HEK293 (cell line): ENCODE data around the gene ACMSD.

Experiments
- CTCF ChIA-PET: fragments of 350-600 bp; formaldehyde crosslinking; extraction: SDS; loops from one replicate; lab custom pipeline; 2021; ENCODE audit warnings: antibody characterized with exemption; lab: Yijun Ruan, JAX
- POLR2A ChIA-PET: fragments of 300-600 bp; formaldehyde crosslinking; extraction: SDS; loops from one replicate; lab custom pipeline; 2020; ENCODE audit warnings: antibody characterized with exemption, inconsistent platforms; lab: Yijun Ruan, JAX
- H3K27ac ChIP-seq: fragments of 200-500 bp; sonication (Bioruptor generic); 2 replicates; pipeline ENCODE4 v1.5.1; 2014; ENCODE audit warnings: low read depth, low read length, control low read depth, inconsistent platforms; ENCODE audit errors: extremely low read depth
- H3K36me3 ChIP-seq, 2 experiments: fragments of 200-500 bp in 1 of 2; sonication (Bioruptor generic) in 1 of 2; 1 replicate in 1 of 2; 2 replicates in 1 of 2; pipeline ENCODE4 v1.5.1; 2014 to 2017; ENCODE audit warnings: inconsistent platforms in 2 of 2, low read length in 2 of 2; ENCODE audit not compliant: control insufficient read depth in 2 of 2, insufficient read depth in 1 of 2
- H3K4me1 ChIP-seq: fragments of 200-500 bp; sonication (Bioruptor generic); 2 replicates; pipeline ENCODE4 v1.5.1; 2014; ENCODE audit warnings: mild to moderate bottlenecking, low read length, inconsistent platforms; ENCODE audit not compliant: control insufficient read depth, insufficient read depth
- H3K4me3 ChIP-seq: 2 replicates; pipeline ENCODE4 v1.5.1; 2011; ENCODE audit warnings: low read depth, mild to moderate bottlenecking, control low read depth, low read length, moderate library complexity
- H3K9me3 ChIP-seq: fragments of 200-500 bp; sonication (Bioruptor generic); 2 replicates; pipeline ENCODE4 v1.5.1; 2014; ENCODE audit warnings: low read depth, low read length, inconsistent platforms; ENCODE audit not compliant: control insufficient read depth, insufficient read depth
- GLI4 ChIP-seq: fragments of 450-650 bp; formaldehyde crosslinking; IDR thresholded peaks from 2 replicates; pipeline ENCODE4 v1.5.1; 2016; ENCODE audit warnings: missing biosample characterization, missing genetic modification characterization
- KLF10 ChIP-seq: fragments of 450-650 bp; IDR thresholded peaks from 2 replicates; pipeline ENCODE4 v1.5.1; 2018; ENCODE audit warnings: missing biosample characterization, mild to moderate bottlenecking, missing genetic modification characterization
- SCRT2 ChIP-seq: fragments of 450-650 bp; formaldehyde crosslinking; IDR thresholded peaks from 2 replicates; pipeline ENCODE4 v1.5.1; 2016; ENCODE audit warnings: missing biosample characterization, missing genetic modification characterization
- ZBTB7A ChIP-seq: fragments of 450-650 bp; formaldehyde crosslinking; IDR thresholded peaks from 2 replicates; pipeline ENCODE4 v1.5.1; 2016; ENCODE audit warnings: low read depth, missing biosample characterization, missing genetic modification characterization
- ZFHX2 ChIP-seq: fragments of 450-650 bp; formaldehyde crosslinking; conservative IDR thresholded peaks from 2 replicates; pipeline ENCODE4 v1.5.1; 2016; ENCODE audit warnings: missing biosample characterization, missing genetic modification characterization
- ZNF169 ChIP-seq: fragments of 450-650 bp; formaldehyde crosslinking; IDR thresholded peaks from 2 replicates; pipeline ENCODE4 v1.5.1; 2016; ENCODE audit warnings: missing biosample characterization, missing genetic modification characterization
- ZNF184 ChIP-seq: fragments of 450-650 bp; IDR thresholded peaks from 2 replicates; pipeline ENCODE4 v1.5.1; 2018; ENCODE audit warnings: missing biosample characterization, mild to moderate bottlenecking, missing genetic modification characterization
- ZNF211 ChIP-seq: fragments of 450-650 bp; formaldehyde crosslinking; IDR thresholded peaks from 2 replicates; pipeline ENCODE4 v1.5.1; 2016; ENCODE audit warnings: low read depth, missing biosample characterization, missing genetic modification characterization
- ZNF214 ChIP-seq: fragments of 450-650 bp; formaldehyde crosslinking; IDR thresholded peaks from 2 replicates; pipeline ENCODE4 v1.5.1; 2017; ENCODE audit warnings: missing biosample characterization, mild to moderate bottlenecking, missing genetic modification characterization, borderline replicate concordance
- ZNF223 ChIP-seq: fragments of 450-650 bp; formaldehyde crosslinking; IDR thresholded peaks from 2 replicates; pipeline ENCODE4 v1.5.1; 2016; ENCODE audit warnings: missing biosample characterization, missing genetic modification characterization
- ZNF292 ChIP-seq: fragments of 450-650 bp; formaldehyde crosslinking; IDR thresholded peaks from 2 replicates; pipeline ENCODE4 v1.5.1; 2016; ENCODE audit warnings: low read depth, missing biosample characterization, missing genetic modification characterization, borderline replicate concordance
- ZNF530 ChIP-seq: fragments of 450-650 bp; formaldehyde crosslinking; IDR thresholded peaks from 2 replicates; pipeline ENCODE4 v1.5.1; 2016; ENCODE audit warnings: low read depth, missing biosample characterization, missing genetic modification characterization
- ZNF585B ChIP-seq: fragments of 450-650 bp; formaldehyde crosslinking; IDR thresholded peaks from 2 replicates; pipeline ENCODE4 v1.5.1; 2016; ENCODE audit warnings: missing biosample characterization, missing genetic modification characterization
- ZNF621 ChIP-seq: fragments of 450-650 bp; formaldehyde crosslinking; IDR thresholded peaks from 2 replicates; pipeline ENCODE4 v1.5.1; 2017; ENCODE audit warnings: missing biosample characterization, missing genetic modification characterization
- ZNF658 ChIP-seq: fragments of 450-650 bp; formaldehyde crosslinking; IDR thresholded peaks from 2 replicates; pipeline ENCODE4; 2016; ENCODE audit warnings: missing biosample characterization, missing genetic modification characterization
- ZNF747 ChIP-seq: fragments of 450-650 bp; formaldehyde crosslinking; IDR thresholded peaks from 2 replicates; pipeline ENCODE4 v1.5.1; 2016; ENCODE audit warnings: missing biosample characterization, missing genetic modification characterization
- ZNF776 ChIP-seq: fragments of 450-650 bp; formaldehyde crosslinking; IDR thresholded peaks from 2 replicates; pipeline ENCODE4 v1.5.0; 2017; ENCODE audit warnings: missing biosample characterization, missing genetic modification characterization, borderline replicate concordance
- TF ChIP-seq, protein P1 (sequence below): fragments of 450-650 bp; formaldehyde crosslinking; IDR thresholded peaks from 2 replicates; pipeline ENCODE4 v1.5.1; 2016; ENCODE audit warnings: missing biosample characterization, missing genetic modification characterization, borderline replicate concordance
- TF ChIP-seq, protein P2 (sequence below): fragments of 450-650 bp; formaldehyde crosslinking; IDR thresholded peaks from 2 replicates; pipeline ENCODE4 v1.5.1; 2016; ENCODE audit warnings: missing biosample characterization, missing genetic modification characterization, borderline replicate concordance
- TF ChIP-seq, protein P3 (sequence below): fragments of 450-650 bp; formaldehyde crosslinking; IDR thresholded peaks from 2 replicates; pipeline ENCODE4 v1.5.1; 2017; ENCODE audit warnings: missing biosample characterization, missing genetic modification characterization
- TF ChIP-seq, protein P4 (sequence below): fragments of 450-650 bp; formaldehyde crosslinking; IDR thresholded peaks from 2 replicates; pipeline ENCODE4; 2016; ENCODE audit warnings: missing biosample characterization, missing genetic modification characterization

Gene ACMSD

DNA sequence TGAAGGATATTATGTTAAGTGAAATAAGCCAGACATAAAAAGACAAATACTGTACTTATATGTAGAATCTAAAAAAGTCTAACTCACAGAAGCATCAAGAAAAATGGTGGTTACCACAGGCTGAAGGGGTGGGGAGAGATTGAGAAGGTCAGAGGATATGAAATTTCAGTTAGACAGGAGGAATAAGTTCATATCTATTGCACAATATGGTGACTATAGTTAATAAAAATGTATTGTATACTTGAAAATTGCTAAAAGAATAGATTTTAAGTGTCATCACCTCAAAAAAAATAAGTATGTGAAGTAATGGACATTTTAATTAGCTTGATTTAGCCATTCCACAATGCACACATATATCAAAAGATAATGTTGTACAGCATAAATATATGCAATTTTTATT is 19.8 kb downstream of the ACMSD start (continued):
- TF ChIP-seq SCRT2 (tag by site-specific recombination) (no peak), GLI4 (tag by site-specific recombination) (no peak), ZNF776 (tag by site-specific recombination) (no peak), ZNF211 (tag by site-specific recombination) (no peak), ZFHX2 (tag by site-specific recombination) (no peak), ZNF621 (tag by site-specific recombination) (no peak), ZBTB7A (no peak)
- TF ChIP-seq, protein P1, sequence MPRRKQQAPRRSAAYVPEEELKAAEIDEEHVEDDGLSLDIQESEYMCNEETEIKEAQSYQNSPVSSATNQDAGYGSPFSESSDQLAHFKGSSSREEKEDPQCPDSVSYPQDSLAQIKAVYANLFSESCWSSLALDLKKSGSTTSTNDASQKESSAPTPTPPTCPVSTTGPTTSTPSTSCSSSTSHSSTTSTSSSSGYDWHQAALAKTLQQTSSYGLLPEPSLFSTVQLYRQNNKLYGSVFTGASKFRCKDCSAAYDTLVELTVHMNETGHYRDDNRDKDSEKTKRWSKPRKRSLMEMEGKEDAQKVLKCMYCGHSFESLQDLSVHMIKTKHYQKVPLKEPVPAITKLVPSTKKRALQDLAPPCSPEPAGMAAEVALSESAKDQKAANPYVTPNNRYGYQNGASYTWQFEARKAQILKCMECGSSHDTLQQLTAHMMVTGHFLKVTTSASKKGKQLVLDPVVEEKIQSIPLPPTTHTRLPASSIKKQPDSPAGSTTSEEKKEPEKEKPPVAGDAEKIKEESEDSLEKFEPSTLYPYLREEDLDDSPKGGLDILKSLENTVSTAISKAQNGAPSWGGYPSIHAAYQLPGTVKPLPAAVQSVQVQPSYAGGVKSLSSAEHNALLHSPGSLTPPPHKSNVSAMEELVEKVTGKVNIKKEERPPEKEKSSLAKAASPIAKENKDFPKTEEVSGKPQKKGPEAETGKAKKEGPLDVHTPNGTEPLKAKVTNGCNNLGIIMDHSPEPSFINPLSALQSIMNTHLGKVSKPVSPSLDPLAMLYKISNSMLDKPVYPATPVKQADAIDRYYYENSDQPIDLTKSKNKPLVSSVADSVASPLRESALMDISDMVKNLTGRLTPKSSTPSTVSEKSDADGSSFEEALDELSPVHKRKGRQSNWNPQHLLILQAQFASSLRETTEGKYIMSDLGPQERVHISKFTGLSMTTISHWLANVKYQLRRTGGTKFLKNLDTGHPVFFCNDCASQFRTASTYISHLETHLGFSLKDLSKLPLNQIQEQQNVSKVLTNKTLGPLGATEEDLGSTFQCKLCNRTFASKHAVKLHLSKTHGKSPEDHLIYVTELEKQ (tag by site-specific recombination), result no peak
- TF ChIP-seq, protein P2, sequence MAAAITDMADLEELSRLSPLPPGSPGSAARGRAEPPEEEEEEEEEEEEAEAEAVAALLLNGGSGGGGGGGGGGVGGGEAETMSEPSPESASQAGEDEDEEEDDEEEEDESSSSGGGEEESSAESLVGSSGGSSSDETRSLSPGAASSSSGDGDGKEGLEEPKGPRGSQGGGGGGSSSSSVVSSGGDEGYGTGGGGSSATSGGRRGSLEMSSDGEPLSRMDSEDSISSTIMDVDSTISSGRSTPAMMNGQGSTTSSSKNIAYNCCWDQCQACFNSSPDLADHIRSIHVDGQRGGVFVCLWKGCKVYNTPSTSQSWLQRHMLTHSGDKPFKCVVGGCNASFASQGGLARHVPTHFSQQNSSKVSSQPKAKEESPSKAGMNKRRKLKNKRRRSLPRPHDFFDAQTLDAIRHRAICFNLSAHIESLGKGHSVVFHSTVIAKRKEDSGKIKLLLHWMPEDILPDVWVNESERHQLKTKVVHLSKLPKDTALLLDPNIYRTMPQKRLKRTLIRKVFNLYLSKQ (tag by site-specific recombination), result no peak

DNA sequence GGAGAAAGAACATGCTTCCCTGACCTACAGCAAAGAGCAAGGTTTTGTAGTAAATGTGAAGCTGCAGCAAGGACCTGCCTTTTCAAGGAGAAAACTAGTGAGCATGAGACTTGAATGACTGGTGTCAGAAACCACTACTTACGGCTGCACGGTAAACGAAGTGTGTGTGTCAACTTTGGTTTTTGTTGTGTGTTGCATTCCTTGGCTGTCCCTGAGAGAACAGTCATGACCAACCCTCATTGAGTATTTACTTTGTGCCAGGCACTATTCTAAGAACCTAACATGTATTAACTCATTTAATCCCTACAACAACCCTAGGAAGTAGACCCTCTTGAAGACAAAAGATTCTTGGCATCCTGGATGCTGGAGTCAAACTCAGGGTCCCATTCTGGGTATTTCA is 22.8 kb downstream of the ACMSD start:
- Histone ChIP-seq H3K4me1 (no peaks in the 10 kb centered on the region), H3K9me3 (no peaks in the 10 kb centered on the region), H3K27ac (no peak overlapping the region), H3K4me3 (no peak overlapping the region), H3K36me3 (no peaks in the 10 kb centered on the region)
- no peak for TF ChIP-seq ZNF169 (tag by site-specific recombination)
- TF ChIP-seq, protein P3, sequence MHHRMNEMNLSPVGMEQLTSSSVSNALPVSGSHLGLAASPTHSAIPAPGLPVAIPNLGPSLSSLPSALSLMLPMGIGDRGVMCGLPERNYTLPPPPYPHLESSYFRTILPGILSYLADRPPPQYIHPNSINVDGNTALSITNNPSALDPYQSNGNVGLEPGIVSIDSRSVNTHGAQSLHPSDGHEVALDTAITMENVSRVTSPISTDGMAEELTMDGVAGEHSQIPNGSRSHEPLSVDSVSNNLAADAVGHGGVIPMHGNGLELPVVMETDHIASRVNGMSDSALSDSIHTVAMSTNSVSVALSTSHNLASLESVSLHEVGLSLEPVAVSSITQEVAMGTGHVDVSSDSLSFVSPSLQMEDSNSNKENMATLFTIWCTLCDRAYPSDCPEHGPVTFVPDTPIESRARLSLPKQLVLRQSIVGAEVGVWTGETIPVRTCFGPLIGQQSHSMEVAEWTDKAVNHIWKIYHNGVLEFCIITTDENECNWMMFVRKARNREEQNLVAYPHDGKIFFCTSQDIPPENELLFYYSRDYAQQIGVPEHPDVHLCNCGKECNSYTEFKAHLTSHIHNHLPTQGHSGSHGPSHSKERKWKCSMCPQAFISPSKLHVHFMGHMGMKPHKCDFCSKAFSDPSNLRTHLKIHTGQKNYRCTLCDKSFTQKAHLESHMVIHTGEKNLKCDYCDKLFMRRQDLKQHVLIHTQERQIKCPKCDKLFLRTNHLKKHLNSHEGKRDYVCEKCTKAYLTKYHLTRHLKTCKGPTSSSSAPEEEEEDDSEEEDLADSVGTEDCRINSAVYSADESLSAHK, result no peak
- no peak for TF ChIP-seq SCRT2 (tag by site-specific recombination)
- no peak for TF ChIP-seq ZNF214 (tag by site-specific recombination)
- no peak for TF ChIP-seq ZNF530 (tag by site-specific recombination)
- TF ChIP-seq KLF10 (tag by site-specific recombination), result no peak
- TF ChIP-seq, protein P4, sequence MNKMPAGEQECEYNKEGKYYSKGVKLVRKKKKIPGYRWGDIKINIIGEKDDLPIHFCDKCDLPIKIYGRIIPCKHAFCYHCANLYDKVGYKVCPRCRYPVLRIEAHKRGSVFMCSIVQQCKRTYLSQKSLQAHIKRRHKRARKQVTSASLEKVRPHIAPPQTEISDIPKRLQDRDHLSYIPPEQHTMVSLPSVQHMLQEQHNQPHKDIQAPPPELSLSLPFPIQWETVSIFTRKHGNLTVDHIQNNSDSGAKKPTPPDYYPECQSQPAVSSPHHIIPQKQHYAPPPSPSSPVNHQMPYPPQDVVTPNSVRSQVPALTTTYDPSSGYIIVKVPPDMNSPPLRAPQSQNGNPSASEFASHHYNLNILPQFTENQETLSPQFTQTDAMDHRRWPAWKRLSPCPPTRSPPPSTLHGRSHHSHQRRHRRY (tag by site-specific recombination), result no peak
- TF ChIP-seq ZNF184 (tag by site-specific recombination), result no peak
- no peak for TF ChIP-seq ZNF658 (tag by site-specific recombination)
- TF ChIP-seq ZNF747 (tag by site-specific recombination), result no peak
- TF ChIP-seq ZNF223 (tag by site-specific recombination), result no peak
- TF ChIP-seq ZNF292 (tag by site-specific recombination), result no peak
- TF ChIP-seq ZNF585B (tag by site-specific recombination), result no peak
- ChIA-PET CTCF (interaction anchor here (0.6 kb wide), 1 partner anchor 17 kb away, joined by 3 read pairs; no protein-coding TSS in a partner anchor), POLR2A (no interaction called here)
